GM19025 (cell line): ENCODE results near the gene NOL6.
"Not testable (repeated sequence)": the region's sequence is repeated elsewhere in the genome, so short reads cannot be mapped to it uniquely, and the experiment has no call there.

Experiments
- ATAC-seq: cut with Tn5 transposase; IDR thresholded peaks from one replicate; pipeline ENCODE4 v1.9.1; 2021; ENCODE audit warnings: mild to moderate bottlenecking, low read depth, moderate library complexity; ENCODE audit not compliant: unreplicated experiment

NOL6 gene

DNA sequence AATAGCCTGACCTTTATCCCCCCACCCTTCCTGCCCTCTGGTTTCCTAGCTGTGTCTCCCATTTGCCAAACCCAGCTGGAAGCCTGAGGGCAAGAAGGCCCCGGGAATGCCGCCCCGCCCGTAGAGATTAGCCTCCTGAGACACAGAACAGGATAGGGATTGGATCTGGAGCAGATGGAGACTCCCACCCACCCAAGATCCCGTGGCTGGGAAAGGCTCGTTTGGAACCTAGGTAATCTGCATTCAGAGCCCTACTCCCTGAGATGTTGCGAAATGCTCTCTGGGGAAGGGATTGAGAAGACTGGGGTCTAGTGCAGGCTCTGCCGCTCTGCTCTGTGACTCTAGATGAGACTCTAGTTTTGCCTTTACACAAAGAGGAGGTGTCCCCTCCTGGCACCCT lies 37.3 kb downstream of the NOL6 start:
- ATAC-seq: no peak

DNA sequence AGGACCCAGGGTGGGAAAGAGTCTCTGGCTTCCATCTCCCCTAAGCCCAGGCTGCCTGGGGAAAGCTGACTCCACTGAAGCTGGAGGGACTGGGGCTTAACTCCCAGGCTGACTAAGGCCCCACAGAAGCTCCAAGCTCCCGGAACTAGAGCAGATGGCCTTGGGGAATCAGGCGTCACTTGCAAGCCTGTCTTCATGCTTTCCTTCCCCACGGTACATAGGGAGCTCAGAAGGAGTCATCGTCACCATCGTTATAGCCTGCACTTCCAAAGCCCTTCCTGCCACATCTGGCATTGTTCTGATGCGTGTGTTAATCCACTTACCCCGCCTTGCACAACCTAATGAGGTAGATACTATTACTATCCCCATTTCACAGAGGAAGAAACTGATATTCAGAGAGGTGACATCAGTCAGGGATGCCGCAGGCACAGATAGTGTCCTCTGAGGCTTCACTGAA lies 37.9 kb downstream of the NOL6 start:
- ATAC-seq: no peak

DNA sequence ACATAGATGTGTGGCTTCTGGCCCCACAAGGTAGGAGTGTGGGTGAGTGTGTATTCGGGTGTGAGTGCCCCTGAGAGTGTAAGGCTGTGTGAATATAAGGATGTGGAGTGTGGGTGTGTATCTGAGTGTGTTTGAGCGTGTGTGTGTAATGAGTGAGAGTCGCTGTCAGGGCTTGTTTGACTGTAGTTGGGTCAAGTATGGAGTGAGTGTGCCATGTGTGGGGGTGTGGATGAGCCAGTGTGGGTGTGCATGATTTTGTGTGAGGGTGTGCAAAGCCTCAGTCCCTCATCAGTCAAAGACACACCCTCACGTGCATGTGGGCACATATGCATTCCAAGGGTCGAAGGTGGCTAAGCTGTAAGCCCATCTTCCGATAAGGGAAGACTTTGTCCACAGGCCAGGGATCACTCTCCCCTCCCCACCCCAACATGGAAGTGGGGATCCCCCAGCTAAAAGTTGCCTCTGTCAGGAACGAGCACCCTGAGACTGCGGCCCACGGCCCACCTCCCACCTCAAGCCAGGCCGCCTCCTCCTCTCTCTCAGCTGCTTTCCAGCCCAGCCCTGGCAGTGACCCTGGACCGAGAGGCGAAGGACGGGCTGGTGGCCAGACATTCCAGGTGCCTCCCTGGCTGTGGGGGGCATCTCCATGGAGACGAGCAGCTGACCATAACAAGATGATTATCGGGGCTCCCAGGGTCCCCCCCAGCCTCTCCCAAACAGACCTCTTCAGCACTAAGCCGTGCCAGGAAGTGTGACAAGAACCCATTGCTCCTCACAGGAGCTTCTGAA lies 39.2 kb downstream of the NOL6 start:
- ATAC-seq: no peak

DNA sequence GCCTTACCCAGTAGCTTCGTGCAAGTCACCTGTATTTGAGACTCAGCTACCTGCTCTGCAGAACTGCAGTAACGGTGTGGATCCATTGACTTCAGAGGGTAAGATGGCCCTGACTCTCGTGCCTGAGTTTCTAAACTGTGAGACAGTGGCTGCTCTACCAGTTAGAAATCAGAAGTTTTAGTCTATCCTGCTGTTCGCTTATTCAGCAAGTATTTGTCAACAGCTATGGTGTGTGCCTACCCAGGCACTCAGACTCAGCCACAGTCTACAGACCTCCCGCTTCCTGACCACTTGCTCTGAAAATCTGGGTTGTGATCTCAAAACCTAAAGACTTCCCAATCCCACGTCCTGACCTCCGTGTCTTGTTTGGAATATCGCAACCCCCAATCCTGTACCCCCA lies 39.9 kb downstream of the NOL6 start:
- ATAC-seq: no peak

DNA sequence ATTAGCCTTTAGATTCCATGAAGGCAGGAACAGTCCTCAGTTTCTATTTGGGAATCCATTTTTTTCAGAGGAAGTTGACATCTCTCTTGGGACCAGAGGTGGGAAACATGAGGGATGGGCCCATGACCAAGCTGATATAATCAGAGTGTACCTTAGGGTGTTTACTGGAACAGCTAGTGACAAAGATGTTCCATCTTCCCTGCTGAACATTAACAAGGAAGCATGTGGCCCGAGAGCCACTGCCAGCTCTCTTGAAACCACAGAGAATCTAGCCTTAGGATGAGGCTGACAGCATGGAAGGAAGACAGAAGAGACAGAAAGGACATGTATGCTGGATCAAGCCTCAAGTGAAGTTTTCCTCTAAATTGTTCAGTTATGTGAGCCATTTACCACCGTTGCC lies 42.3 kb downstream of the NOL6 start:
- no peak for ATAC-seq

DNA sequence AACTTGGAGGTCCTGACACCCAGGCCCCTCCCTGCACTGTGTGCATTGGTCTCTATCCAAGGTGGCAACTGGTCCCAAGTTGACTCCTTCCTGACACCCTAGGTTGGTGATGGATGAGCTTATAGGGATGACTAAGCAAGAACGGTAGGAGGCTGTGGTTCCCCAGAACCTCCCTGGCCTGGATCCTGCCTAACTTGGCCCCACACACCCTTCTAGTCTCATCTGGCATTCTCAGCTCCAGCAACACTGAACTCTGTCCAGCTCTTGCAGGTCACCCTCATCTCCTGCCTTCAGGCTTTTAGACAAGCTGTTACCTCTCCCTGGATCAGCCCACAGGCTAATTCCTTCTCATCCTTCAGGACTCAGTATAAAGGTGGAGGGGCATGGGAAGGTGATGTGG lies 42.8 kb downstream of the NOL6 start:
- no peak for ATAC-seq

DNA sequence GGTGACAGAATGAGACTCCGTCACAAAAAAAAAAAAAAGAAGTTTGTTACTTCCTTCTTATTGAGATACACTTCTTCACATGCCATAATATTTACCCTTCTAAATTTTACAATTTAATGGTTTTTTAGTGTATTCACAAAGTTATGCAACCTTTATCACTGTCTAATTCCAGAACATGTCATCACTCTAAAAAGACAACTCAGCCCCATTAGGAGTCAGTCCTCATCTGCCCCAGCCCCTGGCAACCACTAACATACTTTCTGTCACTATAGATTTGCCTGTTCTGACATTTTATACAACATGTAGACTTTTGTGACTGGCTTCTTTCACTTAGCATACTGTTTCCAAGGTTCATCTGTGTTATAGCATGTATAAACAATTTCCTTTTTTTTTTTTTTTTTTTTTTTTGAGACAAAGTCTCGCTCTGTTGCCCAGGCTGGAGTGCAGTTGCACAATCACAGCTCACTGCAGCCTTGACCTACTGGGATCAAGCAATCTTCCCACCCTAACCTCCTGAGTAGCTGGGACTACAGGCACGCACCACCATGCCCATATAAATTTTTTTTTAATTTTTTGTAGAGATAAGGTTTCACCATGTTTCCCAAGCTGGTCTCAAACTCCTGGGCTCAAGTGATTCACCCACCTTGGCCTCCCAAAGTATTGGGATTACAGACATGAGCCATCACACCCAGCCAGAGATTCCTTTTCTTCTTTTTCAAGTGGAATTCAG lies 44.3 kb downstream of the NOL6 start:
- no peak for ATAC-seq

DNA sequence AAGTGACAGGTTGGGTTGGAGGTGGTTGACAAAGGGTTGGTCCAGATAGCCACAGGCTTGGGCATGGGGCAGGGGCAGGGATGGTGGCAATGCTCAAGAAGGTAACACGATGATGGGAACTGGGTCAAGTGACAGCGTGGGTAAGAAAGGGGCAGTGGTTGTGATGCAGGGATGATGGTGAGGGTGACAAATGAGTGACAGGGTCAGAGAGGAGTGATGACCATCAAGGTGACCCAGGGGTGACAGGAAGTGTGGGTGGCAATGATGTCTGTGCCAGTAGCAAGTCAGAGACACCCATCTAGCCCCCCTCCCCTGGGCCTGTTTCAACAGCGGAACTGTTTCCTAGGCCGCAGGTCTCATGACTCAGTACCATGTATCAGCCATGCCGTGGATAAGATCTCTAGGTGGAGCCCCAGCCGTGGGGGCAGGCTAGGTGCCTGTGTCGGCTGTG lies 46.9 kb downstream of the NOL6 start:
- ATAC-seq: no peak

DNA sequence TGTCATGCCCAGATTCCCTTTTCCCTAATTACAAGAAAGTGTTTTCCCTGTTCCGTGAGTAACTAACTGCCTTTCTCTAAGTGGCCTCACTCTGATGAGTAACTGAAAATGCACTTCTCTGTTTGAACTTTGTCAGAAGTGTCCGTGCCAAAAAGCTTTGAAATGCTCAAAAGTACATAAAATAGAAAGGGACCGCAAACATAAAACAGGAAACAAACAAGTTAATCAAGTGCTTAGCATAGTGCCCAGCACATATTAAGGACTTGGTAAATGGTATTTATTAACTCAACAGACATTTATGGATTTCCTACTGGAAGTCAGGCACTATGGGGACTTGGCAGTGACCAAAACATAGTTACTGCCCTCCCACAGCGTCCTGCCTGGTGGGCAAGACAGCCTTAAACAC lies 48.6 kb downstream of the NOL6 start:
- no peak for ATAC-seq

DNA sequence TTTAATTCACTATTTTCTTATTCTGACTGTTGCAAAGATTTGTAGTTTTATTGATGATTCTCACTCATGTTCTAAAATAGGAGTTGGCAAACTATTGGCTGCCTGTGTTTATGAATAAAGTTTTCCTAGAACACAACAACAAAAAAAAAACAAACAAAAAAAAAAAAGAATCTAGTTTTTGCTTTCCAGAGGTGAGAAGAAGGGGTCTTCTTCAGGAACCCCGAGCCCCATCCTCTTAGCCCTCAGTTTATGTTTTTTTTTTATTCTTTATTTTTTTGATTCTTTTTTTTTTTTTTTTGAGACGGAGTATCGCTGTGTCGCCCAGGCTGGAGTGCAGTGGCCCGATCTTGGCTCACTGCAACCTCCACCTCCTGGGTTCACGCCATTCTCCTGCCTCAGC lies 49.2 kb downstream of the NOL6 start:
- ATAC-seq: not testable (repeated sequence)

DNA sequence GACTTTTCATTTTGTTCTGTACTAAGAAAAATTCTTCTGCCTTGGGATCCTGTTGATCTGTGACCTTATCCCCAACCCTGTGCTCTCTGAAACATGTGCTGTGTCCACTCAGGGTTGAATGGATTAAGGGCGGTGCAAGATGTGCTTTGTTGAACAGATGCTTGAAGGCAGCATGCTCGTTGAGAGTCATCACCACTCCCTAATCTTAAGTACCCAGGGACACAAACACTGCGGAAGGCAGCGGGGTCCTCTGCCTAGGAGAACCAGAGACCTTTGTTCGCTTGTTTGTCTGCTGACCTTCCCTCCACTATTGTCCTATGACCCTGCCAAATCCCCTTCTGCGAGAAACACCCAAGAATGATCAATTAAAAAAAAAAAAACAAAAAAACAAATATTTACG lies 49.7 kb downstream of the NOL6 start:
- ATAC-seq: not testable (repeated sequence)

DNA sequence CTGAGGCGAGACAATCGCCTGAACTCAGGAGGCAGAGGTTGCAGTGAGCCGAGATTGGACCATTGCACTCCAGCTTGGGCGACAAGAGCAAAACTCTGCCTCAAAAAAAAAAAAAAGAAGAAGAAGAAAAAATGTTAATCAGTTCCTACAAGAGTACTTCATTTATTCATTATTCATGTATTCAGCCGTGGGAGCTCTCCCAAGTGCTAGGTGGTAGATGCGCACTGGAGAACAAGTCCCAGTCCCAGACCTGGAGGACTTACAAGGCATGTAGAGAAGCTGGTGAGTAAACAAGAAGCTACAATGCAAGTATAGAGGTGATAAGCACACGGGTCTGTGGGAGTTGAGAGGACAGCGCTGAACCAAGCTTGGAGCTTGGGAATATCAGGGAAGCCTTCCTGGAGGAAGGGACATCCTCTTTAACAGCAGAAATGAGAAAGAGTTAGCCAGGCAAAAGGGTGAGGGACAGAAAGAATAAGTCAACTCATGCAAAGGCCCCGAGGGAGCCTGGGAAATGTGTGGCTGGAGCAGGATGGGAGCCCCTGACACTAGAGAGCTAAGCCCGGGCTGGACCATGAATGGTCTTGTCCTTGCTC lies 53.9 kb downstream of the NOL6 start:
- no peak for ATAC-seq

DNA sequence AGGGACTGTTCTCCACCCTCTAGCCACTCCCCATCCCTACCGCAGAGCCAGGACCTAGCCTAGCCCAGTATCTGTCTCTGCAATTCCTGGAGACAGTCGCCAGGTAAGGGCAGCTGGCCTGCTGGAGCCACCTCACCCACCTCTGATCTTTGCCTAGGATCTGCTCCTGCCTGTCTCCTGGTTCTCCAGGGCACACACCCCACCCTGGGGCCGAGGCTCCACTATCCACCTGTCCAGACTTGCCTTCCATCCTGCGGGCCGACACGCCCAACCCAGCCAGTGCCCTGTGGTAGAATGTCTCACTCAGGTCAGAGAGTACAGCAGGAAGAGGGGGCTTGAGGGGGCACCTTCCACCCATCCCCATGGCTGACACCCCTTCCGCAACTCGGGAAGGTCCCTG lies 55.6 kb downstream of the NOL6 start:
- ATAC-seq: no peak

DNA sequence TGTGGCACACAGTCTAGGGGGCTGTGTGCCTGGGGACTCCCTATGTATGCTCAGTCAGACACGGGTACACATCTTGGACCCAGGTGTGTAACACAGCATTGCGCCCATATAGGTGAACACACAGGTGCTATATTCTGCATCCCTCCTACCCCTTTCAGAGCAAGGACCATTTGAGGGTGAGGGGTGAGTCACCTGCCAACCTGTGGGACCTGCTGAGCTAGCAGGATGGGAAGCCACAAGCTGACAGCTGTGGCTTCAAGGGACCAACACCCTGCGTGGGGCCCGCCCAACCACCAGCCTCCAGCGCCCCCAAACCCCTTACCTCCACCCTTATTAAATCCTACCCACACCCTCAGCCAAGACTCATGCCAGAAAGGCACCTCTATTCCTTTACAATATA lies 56.7 kb downstream of the NOL6 start:
- no peak for ATAC-seq

DNA sequence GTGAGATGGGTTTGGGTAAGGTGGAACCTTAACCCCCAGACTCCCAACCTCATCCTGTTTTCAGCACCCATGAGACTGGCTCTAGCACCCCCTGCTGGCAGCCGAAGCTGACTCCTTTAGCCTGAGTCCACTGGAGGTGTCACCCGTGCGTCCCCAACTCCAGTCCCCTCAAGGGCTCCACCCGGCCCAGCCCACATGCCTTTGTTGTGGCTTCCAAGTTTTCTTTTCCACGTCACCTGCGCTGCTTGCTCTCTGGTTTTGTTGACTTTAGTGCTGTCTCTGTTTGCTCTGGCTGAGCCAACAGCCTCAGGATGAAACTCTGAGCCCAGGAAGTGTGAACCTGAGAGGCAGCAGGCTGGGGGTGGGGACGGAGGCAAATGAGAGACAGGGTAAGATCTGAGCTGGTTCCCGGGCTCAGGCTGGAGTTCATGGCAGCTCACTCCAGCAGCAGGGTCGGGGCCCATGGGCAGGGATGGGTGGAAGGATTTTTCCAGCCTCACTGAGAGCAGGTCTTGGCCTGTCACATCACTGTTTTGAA lies 58.2 kb downstream of the NOL6 start:
- peak; percentile 60 for ATAC-seq

DNA sequence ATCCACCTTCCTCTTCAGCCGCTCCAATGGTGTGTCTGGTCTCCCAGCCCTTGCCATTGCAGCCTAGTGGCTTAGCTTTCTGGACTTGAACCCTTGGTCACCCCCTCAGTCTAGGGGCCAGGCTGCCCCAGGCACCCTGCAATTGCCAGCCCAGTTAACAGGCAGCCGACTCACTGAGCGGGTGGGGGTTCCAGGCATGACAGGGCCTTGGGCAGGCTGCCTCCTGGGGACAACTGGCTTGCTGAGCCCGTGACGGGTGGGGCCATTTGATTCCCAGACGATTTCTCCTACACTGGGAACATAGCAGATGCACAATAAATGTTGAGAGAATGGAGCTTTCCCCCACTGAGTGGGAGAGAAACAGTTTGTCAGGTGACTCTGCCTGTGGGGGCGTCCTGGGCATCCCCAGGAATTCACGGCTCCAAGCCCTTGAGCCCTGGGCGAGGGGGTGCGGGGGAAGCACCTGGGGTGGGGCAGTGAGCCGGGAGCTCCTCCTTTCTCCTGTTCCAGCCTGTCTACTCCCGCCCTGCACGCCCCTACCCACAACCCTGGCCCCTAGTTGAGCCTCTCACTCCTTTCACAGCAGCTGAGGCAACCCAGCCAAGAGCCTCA lies 58.7 kb downstream of the NOL6 start:
- no peak for ATAC-seq

DNA sequence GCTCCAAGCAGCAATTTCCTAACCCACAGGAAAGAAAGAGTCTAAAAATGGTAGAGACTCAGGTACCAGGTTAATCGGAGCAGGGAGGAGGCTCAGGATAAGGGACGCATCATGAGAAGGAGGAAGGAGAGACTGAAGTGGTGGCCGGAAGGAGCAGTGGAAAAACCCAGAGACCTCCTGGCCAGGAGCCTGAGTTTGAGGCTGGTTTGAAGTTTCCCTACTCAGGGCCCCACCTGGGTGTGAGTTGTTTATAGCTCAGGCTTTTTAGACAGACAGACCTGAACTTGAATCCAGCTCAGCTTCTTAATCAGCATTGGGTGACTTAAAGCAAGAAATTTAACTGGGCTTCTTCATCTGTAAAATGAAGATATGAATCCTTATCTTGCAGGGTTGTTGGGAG lies 59.5 kb downstream of the NOL6 start:
- ATAC-seq: no peak
